ENCODE results near the gene DAB2IP.

- TF ChIP-seq CTCF (conservative IDR thresholded peaks at IDR 0.05 in 1 of 2, IDR thresholded peaks at IDR 0.05 in 1 of 2; ENCODE audit: low read depth in 1 of 2, low read length in 2 of 2) (no peak), EZH2 (IDR thresholded peaks at IDR 0.05; ENCODE audit: low read length, missing control alignments) (no peak)
Measured at GRCh38 chr9:121742923-121743322, 91.5 kb downstream of the DAB2IP start.
